ENCODE results near the gene CDH13.

DNA sequence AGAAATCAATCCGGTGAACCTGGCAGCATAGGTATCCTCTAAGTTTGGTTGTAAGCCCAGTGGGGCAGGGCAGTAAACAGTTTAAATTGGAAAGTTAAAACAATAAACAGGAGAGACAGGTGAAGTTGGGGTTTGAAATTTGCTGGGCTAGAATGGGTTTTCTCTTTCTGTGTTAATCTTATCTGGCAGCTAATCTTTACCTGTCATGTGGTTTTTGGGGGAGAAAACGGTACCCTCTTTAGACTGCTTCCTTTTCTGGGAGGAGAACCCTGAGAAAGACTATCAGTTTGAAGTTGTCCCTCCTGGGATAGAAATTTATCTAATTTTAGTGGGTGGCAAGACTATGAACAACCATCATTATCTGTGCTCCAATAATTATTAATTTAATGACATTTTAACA is 24.0 kb downstream of the CDH13 start:
- TF ChIP-seq, protein P1, sequence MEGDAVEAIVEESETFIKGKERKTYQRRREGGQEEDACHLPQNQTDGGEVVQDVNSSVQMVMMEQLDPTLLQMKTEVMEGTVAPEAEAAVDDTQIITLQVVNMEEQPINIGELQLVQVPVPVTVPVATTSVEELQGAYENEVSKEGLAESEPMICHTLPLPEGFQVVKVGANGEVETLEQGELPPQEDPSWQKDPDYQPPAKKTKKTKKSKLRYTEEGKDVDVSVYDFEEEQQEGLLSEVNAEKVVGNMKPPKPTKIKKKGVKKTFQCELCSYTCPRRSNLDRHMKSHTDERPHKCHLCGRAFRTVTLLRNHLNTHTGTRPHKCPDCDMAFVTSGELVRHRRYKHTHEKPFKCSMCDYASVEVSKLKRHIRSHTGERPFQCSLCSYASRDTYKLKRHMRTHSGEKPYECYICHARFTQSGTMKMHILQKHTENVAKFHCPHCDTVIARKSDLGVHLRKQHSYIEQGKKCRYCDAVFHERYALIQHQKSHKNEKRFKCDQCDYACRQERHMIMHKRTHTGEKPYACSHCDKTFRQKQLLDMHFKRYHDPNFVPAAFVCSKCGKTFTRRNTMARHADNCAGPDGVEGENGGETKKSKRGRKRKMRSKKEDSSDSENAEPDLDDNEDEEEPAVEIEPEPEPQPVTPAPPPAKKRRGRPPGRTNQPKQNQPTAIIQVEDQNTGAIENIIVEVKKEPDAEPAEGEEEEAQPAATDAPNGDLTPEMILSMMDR (IDR thresholded peaks at IDR 0.05) = no peak
- TF ChIP-seq EP300 (IDR thresholded peaks at IDR 0.05) = no peak
